Measurements from ENCODE around the gene SAFB.

SAFB gene

DNA sequence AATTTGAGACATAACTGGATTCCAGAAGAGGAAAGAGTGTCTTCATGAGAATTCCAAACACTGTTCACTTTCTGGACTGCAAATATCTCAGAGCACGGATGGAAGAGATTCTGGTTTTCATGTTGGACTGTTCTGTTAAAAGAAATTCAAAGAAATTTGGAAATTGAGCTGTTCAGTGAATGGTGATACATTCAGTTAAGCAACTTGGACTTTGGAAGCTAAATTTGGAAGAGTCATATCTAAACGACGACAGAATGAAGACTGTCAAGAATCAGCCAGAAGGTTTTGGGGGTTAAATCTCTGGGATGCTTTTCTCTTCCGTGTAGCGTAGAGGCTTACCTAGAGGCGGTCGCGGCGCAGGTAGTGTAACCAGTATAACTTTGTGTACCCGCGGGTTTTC is 25.6 kb downstream of the SAFB start:
- TF ChIP-seq CTCF (IDR thresholded peaks at IDR 0.05; ENCODE audit: low read depth, low read length) = no peak

GRCh38 chr19:5651361-5651760 is 28.5 kb downstream of the SAFB start:
- no peak for TF ChIP-seq CTCF (IDR thresholded peaks at IDR 0.05; ENCODE audit: low read depth, low read length)

More for the DNA sequence above, 25.6 kb downstream of the SAFB start:
- H3K4me3 ChIP-seq (ENCODE audit: low read depth, low read length) = no peak overlapping the region

DNA sequence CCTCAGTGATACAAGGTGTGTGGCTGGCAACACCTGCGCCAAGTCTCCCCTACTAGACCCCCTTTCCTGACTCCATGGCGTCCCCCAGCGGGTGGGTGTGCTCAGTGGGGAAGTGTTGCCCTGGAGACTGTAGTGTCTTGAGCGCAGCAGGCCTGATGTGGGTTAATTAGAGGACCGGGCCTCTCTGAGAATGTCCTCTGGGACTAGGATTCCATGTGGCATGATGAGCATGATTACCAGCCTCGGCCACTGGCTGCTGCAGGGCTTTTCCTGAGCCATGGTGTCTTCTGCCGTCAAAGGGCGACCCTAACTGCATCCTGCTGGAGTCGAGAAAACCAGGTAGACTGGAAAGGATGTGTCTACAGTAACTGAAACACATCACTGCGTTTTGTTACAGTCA is 29.4 kb downstream of the SAFB start:
- H3K4me3 ChIP-seq (ENCODE audit: low read depth, low read length) = no peak overlapping the region
- TF ChIP-seq CTCF (IDR thresholded peaks at IDR 0.05; ENCODE audit: low read depth, low read length) = no peak

More at GRCh38 chr19:5651361-5651760, 28.5 kb downstream of the SAFB start:
- H3K4me3 ChIP-seq (ENCODE audit: low read depth, low read length) = no peak overlapping the region

- no peak overlapping the region for H3K4me3 ChIP-seq (ENCODE audit: low read depth, low read length)
- no peak for TF ChIP-seq CTCF (IDR thresholded peaks at IDR 0.05; ENCODE audit: low read depth, low read length)
These were observed 32.0 kb downstream of the SAFB start for GRCh38 chr19:5654931-5655330.

DNA sequence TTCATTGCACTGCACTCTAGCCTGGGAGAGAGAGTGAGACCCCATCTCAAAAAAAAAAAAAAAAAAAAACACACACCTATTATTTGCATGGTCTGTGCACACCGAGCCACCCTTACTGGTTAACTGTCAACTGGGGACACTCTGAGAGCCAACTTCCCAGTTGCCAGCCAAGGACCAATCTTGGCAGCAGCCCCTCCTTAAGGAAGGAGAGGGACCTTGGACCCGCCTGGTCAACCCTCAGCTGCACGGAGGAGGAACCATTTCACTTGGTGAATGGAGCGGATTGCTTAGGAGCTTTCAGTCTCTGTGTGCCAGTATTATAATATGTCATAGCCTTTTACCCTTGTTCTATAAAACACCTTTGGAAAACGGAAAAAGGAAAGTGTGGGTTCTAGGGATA is 32.5 kb downstream of the SAFB start:
- no peak overlapping the region for H3K4me3 ChIP-seq (ENCODE audit: low read depth, low read length)
- no peak for TF ChIP-seq CTCF (IDR thresholded peaks at IDR 0.05; ENCODE audit: low read depth, low read length)

GRCh38 chr19:5661483-5661882 is 38.6 kb downstream of the SAFB start:
- TF ChIP-seq CTCF (IDR thresholded peaks at IDR 0.05; ENCODE audit: low read depth, low read length) = no peak
- H3K4me3 ChIP-seq (ENCODE audit: low read depth, low read length) = no peak overlapping the region

DNA sequence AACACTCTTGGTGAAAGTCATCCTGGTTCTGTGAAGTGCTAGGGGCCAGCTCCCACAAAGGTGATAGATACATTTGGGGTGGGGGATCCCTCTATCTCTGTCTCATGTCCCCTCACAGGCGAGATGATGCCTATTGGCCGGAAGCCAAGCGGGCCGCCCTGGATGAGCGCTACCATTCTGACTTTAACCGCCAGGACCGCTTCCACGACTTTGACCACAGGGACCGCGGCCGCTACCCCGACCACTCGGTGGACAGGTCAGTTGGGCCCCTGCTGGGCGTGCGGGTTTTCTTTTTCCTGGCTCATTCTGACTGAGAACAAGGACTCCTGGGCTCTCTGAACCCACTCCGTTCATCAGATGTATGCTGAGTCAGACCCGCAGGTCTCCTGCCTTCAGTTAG is 41.0 kb downstream of the SAFB start:
- H3K4me3 ChIP-seq (ENCODE audit: low read depth, low read length) = no peak overlapping the region
- TF ChIP-seq CTCF (IDR thresholded peaks at IDR 0.05; ENCODE audit: low read depth, low read length) = no peak

Data from WI38 (cell line).